ENCODE results near the gene FBXO41. TPM values are rescaled to one million over a fixed set of nuclear protein-coding genes. Genes with fewer than 3 reads are reported as not detected.

The FBXO41 gene
- polyA plus RNA-seq, 1 of the 3 experiments (the other 2 are of a cell fraction) = 3.1 TPM

DNA sequence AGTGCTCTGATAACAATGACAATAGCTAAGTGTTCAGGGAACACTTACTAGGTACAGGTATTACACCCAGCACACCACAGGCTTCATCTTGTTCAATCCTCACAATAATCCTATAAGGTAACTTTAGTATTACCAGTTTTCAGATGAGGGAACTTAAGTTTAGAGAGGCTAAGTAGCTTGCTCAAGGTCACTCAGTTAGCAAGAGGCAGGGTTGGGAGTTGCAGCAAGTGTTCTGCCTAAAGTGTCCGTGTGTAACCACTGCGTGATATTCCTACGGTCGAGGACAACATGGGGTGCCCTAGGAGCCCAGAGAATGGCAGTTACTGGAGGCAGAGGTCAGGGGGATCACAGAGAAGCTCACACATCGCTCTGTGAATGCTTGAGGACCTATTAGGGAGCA, 39.3 kb upstream of the FBXO41 start:
- POLR2A ChIA-PET = no interaction called here
- Histone ChIP-seq H3K9me2 (no peaks in the 10 kb centered on the region), H3F3A (replicated peaks; ENCODE audit: insufficient read depth) (no peaks in the 10 kb centered on the region), H3K79me2 (ENCODE audit: insufficient read depth) (no peaks in the 10 kb centered on the region), H3K27me3 (ENCODE audit: insufficient read depth) (peaks cover 15% of the 10 kb centered on the region; the same call in 1 of the 2 replicates), H3K4me2 (no peak overlapping the region), H3K27ac (ENCODE audit: low read depth in 2 of 2, low read length in 1 of 2) (no peak overlapping the region), H3K9me3 (no peaks in the 10 kb centered on the region), H3K9ac (no peak overlapping the region), H3K36me3 (replicated peaks in 1 of 2; ENCODE audit: control insufficient read depth in 1 of 2, insufficient read depth in 2 of 2, low read length in 1 of 2) (no peaks in the 10 kb centered on the region), H4K20me1 (ENCODE audit: insufficient read depth) (no peaks in the 10 kb centered on the region), H2AFZ (ENCODE audit: low read depth) (no peak overlapping the region), H3K4me3 (ENCODE audit: low read depth in 2 of 2, low read length in 1 of 2) (no peak overlapping the region), H3K4me1 (ENCODE audit: control insufficient read depth in 1 of 2, insufficient read depth in 2 of 2, low read depth in 1 of 2, low read length in 1 of 2) (no peaks in the 10 kb centered on the region)
- DNase-seq = no peak
- TF ChIP-seq SIN3A (IDR thresholded peaks at IDR 0.05; ENCODE audit: borderline replicate concordance, low read depth, low read length) (no peak), GABPA (IDR thresholded peaks at IDR 0.05; ENCODE audit: low read depth) (no peak), RCOR1 (IDR thresholded peaks at IDR 0.05; ENCODE audit: low read length) (no peak), FOSL2 (IDR thresholded peaks at IDR 0.05; ENCODE audit: borderline replicate concordance, low read depth) (no peak), MEF2A (IDR thresholded peaks at IDR 0.05; ENCODE audit: borderline replicate concordance, low read depth) (no peak), CHD2 (IDR thresholded peaks at IDR 0.05; ENCODE audit: low read length, partially characterized antibody) (no peak), EP300 (IDR thresholded peaks at IDR 0.05; ENCODE audit: borderline replicate concordance in 1 of 2, low read depth in 1 of 2, low read length in 1 of 2) (no peak), MXI1 (IDR thresholded peaks at IDR 0.05; ENCODE audit: low read depth, low read length) (no peak), RFX5 (IDR thresholded peaks at IDR 0.05; ENCODE audit: low read length) (no peak), YY1 (IDR thresholded peaks at IDR 0.05; ENCODE audit: low read depth) (no peak)
- TF ChIP-seq, protein P1, sequence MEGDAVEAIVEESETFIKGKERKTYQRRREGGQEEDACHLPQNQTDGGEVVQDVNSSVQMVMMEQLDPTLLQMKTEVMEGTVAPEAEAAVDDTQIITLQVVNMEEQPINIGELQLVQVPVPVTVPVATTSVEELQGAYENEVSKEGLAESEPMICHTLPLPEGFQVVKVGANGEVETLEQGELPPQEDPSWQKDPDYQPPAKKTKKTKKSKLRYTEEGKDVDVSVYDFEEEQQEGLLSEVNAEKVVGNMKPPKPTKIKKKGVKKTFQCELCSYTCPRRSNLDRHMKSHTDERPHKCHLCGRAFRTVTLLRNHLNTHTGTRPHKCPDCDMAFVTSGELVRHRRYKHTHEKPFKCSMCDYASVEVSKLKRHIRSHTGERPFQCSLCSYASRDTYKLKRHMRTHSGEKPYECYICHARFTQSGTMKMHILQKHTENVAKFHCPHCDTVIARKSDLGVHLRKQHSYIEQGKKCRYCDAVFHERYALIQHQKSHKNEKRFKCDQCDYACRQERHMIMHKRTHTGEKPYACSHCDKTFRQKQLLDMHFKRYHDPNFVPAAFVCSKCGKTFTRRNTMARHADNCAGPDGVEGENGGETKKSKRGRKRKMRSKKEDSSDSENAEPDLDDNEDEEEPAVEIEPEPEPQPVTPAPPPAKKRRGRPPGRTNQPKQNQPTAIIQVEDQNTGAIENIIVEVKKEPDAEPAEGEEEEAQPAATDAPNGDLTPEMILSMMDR (IDR thresholded peaks at IDR 0.05) = no peak
- WGBS (ENCODE audit: low lambda C conversion rate) = 19% methylated on average over 5 of the region's 5 CpGs
- CTCF ChIA-PET = no interaction called here

DNA sequence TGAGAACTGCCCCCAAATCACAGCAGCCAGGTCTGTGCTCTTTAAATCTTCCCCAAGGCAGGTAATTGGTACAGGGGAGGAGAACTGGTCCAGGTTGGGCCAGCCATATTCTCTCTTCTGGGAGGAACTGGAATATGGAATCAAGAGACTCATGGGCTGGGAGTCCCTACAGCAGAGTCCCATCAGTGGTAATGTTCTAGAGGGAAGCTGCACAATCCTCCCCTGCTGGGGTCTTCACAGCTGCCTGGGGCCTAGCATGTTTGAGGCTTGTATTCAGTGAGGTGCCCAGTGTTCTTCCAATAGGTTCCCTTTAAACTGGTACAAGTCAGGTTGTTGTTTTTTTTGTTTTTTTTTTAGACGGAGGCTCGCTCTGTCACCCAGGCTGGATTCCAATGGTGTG, 30.2 kb upstream of the FBXO41 start:
- 67% methylated on average over 2 of the region's 2 CpGs for WGBS (ENCODE audit: low lambda C conversion rate)
- CTCF ChIA-PET = interaction anchor here (1.4 kb wide), 1 partner anchor 25 kb away, joined by 3 read pairs; no protein-coding TSS in a partner anchor
- H3K4me3 ChIP-seq (ENCODE audit: low read depth in 2 of 2, low read length in 1 of 2) = no peak overlapping the region

More for the DNA sequence above, 30.2 kb upstream of the FBXO41 start:
- no peaks in the 10 kb centered on the region for H3K9me2 ChIP-seq
- H3K4me2 ChIP-seq = no peak overlapping the region
- TF ChIP-seq RCOR1 (IDR thresholded peaks at IDR 0.05; ENCODE audit: low read length) = no peak
- TF ChIP-seq, protein P1 (IDR thresholded peaks at IDR 0.05) = no peak
- no peak for TF ChIP-seq GATA2 (CRISPR knock-in tag; IDR thresholded peaks at IDR 0.05)
- TF ChIP-seq, protein P2, sequence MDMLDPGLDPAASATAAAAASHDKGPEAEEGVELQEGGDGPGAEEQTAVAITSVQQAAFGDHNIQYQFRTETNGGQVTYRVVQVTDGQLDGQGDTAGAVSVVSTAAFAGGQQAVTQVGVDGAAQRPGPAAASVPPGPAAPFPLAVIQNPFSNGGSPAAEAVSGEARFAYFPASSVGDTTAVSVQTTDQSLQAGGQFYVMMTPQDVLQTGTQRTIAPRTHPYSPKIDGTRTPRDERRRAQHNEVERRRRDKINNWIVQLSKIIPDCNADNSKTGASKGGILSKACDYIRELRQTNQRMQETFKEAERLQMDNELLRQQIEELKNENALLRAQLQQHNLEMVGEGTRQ (IDR thresholded peaks at IDR 0.05; ENCODE audit: borderline replicate concordance, low read depth, low read length) = no peak
- no peak for TF ChIP-seq SIN3A (IDR thresholded peaks at IDR 0.05; ENCODE audit: borderline replicate concordance, low read depth, low read length)
- TF ChIP-seq TCF12 (IDR thresholded peaks at IDR 0.05) = no peak
- TF ChIP-seq YY1 (IDR thresholded peaks at IDR 0.05; ENCODE audit: low read depth) = no peak
- no peak for TF ChIP-seq MXI1 (IDR thresholded peaks at IDR 0.05; ENCODE audit: low read depth, low read length)
- TF ChIP-seq SMC3 (IDR thresholded peaks at IDR 0.05; ENCODE audit: low read depth, low read length) = no peak
- TF ChIP-seq POLR2AphosphoS5 (IDR thresholded peaks at IDR 0.05; ENCODE audit: low read depth, low read length) = no peak
- TF ChIP-seq, protein P3, sequence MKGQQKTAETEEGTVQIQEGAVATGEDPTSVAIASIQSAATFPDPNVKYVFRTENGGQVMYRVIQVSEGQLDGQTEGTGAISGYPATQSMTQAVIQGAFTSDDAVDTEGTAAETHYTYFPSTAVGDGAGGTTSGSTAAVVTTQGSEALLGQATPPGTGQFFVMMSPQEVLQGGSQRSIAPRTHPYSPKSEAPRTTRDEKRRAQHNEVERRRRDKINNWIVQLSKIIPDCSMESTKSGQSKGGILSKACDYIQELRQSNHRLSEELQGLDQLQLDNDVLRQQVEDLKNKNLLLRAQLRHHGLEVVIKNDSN (IDR thresholded peaks at IDR 0.05; ENCODE audit: borderline replicate concordance, low read depth) = no peak
- TF ChIP-seq EZH2phosphoT487 (IDR thresholded peaks at IDR 0.05; ENCODE audit: borderline replicate concordance, low read depth) = no peak
- TF ChIP-seq, protein P4, sequence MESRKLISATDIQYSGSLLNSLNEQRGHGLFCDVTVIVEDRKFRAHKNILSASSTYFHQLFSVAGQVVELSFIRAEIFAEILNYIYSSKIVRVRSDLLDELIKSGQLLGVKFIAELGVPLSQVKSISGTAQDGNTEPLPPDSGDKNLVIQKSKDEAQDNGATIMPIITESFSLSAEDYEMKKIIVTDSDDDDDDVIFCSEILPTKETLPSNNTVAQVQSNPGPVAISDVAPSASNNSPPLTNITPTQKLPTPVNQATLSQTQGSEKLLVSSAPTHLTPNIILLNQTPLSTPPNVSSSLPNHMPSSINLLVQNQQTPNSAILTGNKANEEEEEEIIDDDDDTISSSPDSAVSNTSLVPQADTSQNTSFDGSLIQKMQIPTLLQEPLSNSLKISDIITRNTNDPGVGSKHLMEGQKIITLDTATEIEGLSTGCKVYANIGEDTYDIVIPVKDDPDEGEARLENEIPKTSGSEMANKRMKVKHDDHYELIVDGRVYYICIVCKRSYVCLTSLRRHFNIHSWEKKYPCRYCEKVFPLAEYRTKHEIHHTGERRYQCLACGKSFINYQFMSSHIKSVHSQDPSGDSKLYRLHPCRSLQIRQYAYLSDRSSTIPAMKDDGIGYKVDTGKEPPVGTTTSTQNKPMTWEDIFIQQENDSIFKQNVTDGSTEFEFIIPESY (IDR thresholded peaks at IDR 0.05; ENCODE audit: borderline replicate concordance, low read depth) = no peak
- no peaks in the 10 kb centered on the region for H3K4me1 ChIP-seq (ENCODE audit: control insufficient read depth in 1 of 2, insufficient read depth in 2 of 2, low read depth in 1 of 2, low read length in 1 of 2)
- H3K27me3 ChIP-seq (ENCODE audit: insufficient read depth) = no peaks in the 10 kb centered on the region; the same call in 1 of the 2 replicates
- no peaks in the 10 kb centered on the region for H3K79me2 ChIP-seq (ENCODE audit: insufficient read depth)
- H3K9me3 ChIP-seq = no peaks in the 10 kb centered on the region
- POLR2A ChIA-PET = no interaction called here
- H3F3A ChIP-seq (replicated peaks; ENCODE audit: insufficient read depth) = no peaks in the 10 kb centered on the region
- no peak overlapping the region for H3K27ac ChIP-seq (ENCODE audit: low read depth in 2 of 2, low read length in 1 of 2)
- H2AFZ ChIP-seq (ENCODE audit: low read depth) = no peak overlapping the region
- H3K9ac ChIP-seq = no peak overlapping the region
- H4K20me1 ChIP-seq (ENCODE audit: insufficient read depth) = no peaks in the 10 kb centered on the region
- H3K36me3 ChIP-seq (replicated peaks in 1 of 2; ENCODE audit: control insufficient read depth in 1 of 2, insufficient read depth in 2 of 2, low read length in 1 of 2) = no peaks in the 10 kb centered on the region
- DNase-seq = no peak

All from SK-N-SH (cell line).